Measurements from ENCODE around the gene ESF1.

ESF1 gene

DNA sequence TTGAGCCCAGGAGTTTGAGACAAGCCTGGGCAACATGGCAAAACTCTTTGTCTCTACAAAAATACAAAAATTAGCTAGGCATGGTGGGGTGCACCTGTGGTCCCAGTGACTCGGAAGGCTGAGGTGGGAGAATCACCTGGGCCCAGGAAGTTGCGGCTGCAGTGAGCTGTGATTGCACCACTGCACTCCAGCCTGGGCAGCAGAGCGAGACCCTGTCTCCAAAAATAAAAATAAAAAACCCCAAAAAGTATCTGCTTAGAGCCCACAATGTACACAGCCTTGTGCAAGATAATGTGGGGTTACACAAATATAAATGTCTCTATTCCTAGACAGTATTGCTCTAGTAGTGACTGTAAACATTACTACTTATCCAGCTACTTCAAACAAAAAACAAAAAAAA lies 5.9 kb downstream of the ESF1 start:
- no peak for DNase-seq (ENCODE audit: low read depth, low spot score)
- H3K4me3 ChIP-seq (ENCODE audit: low read depth, low read length) = no peak overlapping the region
- TF ChIP-seq, protein P1, sequence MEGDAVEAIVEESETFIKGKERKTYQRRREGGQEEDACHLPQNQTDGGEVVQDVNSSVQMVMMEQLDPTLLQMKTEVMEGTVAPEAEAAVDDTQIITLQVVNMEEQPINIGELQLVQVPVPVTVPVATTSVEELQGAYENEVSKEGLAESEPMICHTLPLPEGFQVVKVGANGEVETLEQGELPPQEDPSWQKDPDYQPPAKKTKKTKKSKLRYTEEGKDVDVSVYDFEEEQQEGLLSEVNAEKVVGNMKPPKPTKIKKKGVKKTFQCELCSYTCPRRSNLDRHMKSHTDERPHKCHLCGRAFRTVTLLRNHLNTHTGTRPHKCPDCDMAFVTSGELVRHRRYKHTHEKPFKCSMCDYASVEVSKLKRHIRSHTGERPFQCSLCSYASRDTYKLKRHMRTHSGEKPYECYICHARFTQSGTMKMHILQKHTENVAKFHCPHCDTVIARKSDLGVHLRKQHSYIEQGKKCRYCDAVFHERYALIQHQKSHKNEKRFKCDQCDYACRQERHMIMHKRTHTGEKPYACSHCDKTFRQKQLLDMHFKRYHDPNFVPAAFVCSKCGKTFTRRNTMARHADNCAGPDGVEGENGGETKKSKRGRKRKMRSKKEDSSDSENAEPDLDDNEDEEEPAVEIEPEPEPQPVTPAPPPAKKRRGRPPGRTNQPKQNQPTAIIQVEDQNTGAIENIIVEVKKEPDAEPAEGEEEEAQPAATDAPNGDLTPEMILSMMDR (IDR thresholded peaks at IDR 0.05; ENCODE audit: low read depth, low read length) = no peak
- in situ Hi-C loops (cut with HindIII; ENCODE audit: low sequenced_read_pairs) = no loop called here

DNA sequence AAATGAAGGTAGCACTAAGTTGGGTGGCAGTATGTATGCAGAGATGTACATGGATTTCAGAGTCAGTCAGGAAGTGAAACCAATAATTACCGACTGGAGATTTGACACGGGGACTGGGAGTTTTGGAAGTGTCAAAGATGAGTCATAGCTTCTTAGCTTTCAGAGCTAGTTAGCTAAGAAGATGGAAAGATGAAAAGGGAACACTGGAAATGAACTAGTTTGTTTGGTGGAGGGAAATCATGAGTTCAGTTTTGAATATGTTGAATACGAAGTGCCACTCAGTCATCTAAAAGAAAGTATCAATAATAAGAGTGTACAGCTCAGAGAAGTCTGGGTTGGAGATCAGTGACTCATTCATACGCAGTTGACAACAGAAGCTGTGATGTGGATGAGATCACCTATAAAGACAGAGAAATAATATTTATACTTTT lies 7.5 kb downstream of the ESF1 start:
- H3K4me3 ChIP-seq (ENCODE audit: low read depth, low read length) = no peak overlapping the region
- DNase-seq (ENCODE audit: low read depth, low spot score) = peak; percentile 38
- in situ Hi-C loops (cut with HindIII; ENCODE audit: low sequenced_read_pairs) = no loop called here
- TF ChIP-seq, protein P1 (IDR thresholded peaks at IDR 0.05; ENCODE audit: low read depth, low read length) = no peak

DNA sequence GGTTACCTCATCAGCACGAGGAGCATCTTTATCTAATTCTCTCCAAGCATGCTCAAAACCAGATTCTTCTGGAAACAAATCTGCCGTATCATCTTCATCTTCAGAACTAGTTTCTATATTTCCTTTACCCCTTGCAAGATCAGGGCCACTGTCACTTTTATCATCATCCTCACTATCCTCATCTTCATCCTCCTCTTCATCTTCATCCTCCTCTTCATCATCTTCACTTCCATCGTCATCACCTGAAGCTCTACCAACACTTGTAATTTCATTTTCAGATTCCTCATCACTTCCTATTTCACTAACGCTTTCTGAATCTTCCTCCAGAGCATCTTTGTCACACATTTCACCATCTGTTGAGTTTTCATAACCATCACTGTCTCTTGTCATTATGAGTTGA lies 8.9 kb downstream of the ESF1 start:
- TF ChIP-seq, protein P1 (IDR thresholded peaks at IDR 0.05; ENCODE audit: low read depth, low read length) = no peak
- DNase-seq (ENCODE audit: low read depth, low spot score) = no peak
- no peak overlapping the region for H3K4me3 ChIP-seq (ENCODE audit: low read depth, low read length)
- in situ Hi-C loops (cut with HindIII; ENCODE audit: low sequenced_read_pairs) = no loop called here

DNA sequence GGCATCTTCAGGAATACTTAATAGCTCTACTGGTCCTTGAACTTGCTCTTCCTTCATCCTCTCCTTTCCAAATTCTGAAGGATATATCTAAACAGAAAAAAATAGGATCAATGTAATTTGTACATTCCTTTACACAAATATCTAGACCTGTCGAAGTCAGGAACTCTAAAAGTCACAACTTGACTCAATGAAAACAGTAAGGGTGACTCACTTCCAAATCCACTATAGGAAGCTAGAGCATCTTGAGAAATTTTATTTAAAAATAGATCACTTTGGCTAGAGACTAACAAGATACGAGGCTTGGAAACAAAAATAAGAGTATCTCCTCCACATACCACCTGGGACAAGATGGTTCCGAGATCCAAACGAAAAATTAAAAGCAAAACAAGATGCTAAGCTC lies 12.2 kb downstream of the ESF1 start:
- H3K4me3 ChIP-seq (ENCODE audit: low read depth, low read length) = no peak overlapping the region
- in situ Hi-C loops (cut with HindIII; ENCODE audit: low sequenced_read_pairs) = no loop called here
- no peak for DNase-seq (ENCODE audit: low read depth, low spot score)
- TF ChIP-seq, protein P1 (IDR thresholded peaks at IDR 0.05; ENCODE audit: low read depth, low read length) = no peak

DNA sequence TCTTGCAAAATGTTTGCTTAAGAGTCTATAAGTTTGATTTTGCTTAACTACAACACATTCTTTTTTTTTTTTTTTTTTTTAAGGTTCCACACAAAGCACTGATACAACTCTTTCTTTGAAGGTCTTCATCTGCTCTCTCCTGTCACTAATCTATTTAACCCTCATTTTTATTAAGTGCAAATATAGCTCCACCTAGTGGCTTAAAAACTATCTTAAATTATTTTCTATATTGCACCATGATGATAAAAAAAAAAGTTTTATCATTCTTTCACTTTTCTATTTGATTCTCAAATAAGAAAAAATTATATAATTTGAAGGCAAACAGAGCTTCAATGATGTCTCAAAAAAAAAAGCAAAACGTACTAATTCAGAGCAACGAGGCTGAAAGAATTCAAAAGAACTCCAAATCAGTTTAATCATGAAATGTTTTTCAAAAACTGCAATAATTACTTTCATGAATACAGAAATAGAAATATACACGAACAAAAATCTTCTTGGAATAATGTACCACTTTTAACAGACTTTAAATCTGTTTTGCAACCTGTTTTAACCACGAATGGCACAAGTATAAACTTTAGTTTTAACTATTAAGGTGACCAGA lies 12.8 kb downstream of the ESF1 start:
- TF ChIP-seq, protein P1 (IDR thresholded peaks at IDR 0.05; ENCODE audit: low read depth, low read length) = peak; percentile 33
- peak; percentile 41 for DNase-seq (ENCODE audit: low read depth, low spot score)
- no peak overlapping the region for H3K4me3 ChIP-seq (ENCODE audit: low read depth, low read length)
- in situ Hi-C loops (cut with HindIII; ENCODE audit: low sequenced_read_pairs) = no loop called here

DNA sequence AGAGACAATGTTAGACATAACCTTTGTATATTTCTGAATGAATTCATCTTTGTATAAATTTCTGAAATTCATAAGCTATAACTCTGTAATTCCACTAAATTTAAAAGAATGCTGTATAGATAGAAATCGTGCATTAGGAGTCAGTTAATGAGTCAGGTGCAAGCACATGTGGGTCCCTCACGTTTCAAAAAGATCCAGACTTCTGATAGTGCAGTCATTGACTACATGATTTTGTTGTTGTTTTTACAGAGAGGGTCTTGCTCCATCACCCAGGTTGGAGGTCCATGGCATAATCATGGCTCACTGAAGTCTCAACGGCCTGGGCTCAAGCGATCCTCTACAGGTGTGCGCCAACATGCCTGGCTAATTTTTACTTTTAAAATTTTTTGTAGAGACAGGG lies 14.6 kb downstream of the ESF1 start:
- in situ Hi-C loops (cut with HindIII; ENCODE audit: low sequenced_read_pairs) = no loop called here
- no peak for DNase-seq (ENCODE audit: low read depth, low spot score)
- TF ChIP-seq, protein P1 (IDR thresholded peaks at IDR 0.05; ENCODE audit: low read depth, low read length) = no peak
- H3K4me3 ChIP-seq (ENCODE audit: low read depth, low read length) = no peak overlapping the region

Data from astrocyte of the spinal cord (primary cell).